NB4 (cell line): ENCODE measurements around the gene FADS3.

Experiments used
- DNase-seq: peaks from one replicate; pipeline ENCODE4 v3.0.0; 2010; ENCODE audit warnings: low read depth
- H3K4me3 ChIP-seq: one replicate; pipeline ENCODE4 v1.5.1; 2011; ENCODE audit warnings: mild to moderate bottlenecking, low read depth, low read length, moderate library complexity
- MYC ChIP-seq: IDR thresholded peaks from 2 replicates; pipeline ENCODE4 v1.6.1; 2011; ENCODE audit warnings: low read depth, low read length
- POLR2A ChIP-seq: IDR thresholded peaks from 2 replicates; pipeline ENCODE4 v1.6.1; 2011; ENCODE audit warnings: mild to moderate bottlenecking; ENCODE audit not compliant: insufficient read length; ENCODE audit errors: extremely low read depth
- TF ChIP-seq, protein P1 (sequence below): IDR thresholded peaks from 2 replicates; pipeline ENCODE4 v1.6.1; 2011; ENCODE audit warnings: low read depth, low read length
- TF ChIP-seq, protein P2 (sequence below): IDR thresholded peaks from one replicate; pipeline ENCODE4 v1.5.1; 2012; ENCODE audit warnings: low read depth, low read length

The FADS3 gene

DNA sequence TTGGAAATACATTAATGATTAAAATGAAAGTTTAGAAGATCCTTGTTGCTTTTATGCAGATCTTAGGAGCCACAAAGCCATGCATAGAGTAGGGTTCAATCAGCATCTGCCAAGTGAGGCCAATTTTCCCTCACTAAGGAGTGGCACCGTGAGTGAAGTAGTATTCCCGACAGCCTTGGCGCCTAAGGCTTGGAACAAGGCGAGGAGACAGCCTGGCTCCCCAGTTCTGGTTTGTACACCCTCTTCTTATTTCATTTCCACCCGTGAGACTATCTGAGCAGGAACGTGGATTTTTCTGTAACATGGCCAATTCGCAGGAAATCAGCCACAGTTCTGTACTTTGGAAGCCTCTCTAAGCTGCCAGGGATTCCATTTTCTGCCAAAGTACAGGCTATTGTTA, 40.7 kb downstream of the FADS3 start:
- no peak for TF ChIP-seq MYC
- TF ChIP-seq, protein P1, sequence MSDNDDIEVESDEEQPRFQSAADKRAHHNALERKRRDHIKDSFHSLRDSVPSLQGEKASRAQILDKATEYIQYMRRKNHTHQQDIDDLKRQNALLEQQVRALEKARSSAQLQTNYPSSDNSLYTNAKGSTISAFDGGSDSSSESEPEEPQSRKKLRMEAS: no peak
- no peak for TF ChIP-seq POLR2A
- TF ChIP-seq, protein P2, sequence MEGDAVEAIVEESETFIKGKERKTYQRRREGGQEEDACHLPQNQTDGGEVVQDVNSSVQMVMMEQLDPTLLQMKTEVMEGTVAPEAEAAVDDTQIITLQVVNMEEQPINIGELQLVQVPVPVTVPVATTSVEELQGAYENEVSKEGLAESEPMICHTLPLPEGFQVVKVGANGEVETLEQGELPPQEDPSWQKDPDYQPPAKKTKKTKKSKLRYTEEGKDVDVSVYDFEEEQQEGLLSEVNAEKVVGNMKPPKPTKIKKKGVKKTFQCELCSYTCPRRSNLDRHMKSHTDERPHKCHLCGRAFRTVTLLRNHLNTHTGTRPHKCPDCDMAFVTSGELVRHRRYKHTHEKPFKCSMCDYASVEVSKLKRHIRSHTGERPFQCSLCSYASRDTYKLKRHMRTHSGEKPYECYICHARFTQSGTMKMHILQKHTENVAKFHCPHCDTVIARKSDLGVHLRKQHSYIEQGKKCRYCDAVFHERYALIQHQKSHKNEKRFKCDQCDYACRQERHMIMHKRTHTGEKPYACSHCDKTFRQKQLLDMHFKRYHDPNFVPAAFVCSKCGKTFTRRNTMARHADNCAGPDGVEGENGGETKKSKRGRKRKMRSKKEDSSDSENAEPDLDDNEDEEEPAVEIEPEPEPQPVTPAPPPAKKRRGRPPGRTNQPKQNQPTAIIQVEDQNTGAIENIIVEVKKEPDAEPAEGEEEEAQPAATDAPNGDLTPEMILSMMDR: no peak
- H3K4me3 ChIP-seq: no peak overlapping the region
- no peak for DNase-seq

DNA sequence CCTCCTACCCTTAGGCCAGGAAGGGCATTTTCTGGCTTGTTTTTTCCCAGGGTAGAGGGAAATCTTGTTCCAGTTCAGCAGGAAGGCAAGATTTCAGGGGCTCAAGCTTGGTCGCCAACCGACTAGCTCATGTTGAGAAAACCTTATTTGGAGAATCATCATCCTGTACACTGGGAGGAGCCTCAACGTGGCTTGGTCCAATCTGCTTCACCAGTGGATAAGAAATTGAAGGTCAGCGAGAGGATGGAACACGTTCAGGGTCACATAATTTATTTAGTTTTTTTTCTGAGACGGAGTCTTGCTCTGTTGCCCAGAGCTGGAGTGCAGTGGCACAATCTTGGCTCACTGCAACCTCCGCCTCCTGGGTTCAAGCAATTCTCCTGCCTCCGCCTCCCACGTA, 42.7 kb downstream of the FADS3 start:
- no peak for DNase-seq
- TF ChIP-seq POLR2A: no peak
- TF ChIP-seq, protein P1: no peak
- TF ChIP-seq, protein P2: no peak
- no peak for TF ChIP-seq MYC

DNA sequence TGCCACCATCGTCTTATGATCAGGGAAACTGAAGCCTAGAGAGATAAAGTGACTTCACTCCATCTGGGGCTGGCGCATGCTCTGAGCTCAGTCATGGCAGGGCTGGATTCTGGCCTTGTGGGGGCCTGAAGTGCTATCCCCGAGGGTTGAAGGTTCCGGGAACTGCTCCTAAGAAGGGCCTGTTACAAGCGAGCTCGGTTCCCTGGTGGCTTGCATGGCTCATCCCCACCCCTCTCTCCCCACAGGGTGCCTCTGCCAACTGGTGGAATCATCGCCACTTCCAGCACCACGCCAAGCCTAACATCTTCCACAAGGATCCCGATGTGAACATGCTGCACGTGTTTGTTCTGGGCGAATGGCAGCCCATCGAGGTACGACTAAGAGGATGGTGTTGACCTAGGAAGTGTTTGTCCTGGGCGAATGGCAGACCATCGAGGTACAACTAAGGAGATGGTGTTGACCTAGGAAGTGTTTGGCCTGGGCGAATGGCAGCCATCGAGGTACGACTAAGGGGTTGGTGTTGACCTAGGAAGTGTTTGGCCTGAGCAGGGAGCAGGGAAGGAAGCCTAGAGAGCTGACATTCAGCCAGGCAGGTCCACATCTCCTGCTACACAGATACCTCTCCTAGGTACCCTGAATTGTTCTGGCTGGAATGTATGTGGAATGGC, 43.3 kb downstream of the FADS3 start:
- H3K4me3 ChIP-seq: no peak overlapping the region
- DNase-seq: no peak
- TF ChIP-seq POLR2A (no peak), MYC (no peak)
- TF ChIP-seq, protein P1: no peak
- TF ChIP-seq, protein P2: no peak

More for the DNA sequence above, 42.7 kb downstream of the FADS3 start:
- H3K4me3 ChIP-seq: no peak overlapping the region

DNA sequence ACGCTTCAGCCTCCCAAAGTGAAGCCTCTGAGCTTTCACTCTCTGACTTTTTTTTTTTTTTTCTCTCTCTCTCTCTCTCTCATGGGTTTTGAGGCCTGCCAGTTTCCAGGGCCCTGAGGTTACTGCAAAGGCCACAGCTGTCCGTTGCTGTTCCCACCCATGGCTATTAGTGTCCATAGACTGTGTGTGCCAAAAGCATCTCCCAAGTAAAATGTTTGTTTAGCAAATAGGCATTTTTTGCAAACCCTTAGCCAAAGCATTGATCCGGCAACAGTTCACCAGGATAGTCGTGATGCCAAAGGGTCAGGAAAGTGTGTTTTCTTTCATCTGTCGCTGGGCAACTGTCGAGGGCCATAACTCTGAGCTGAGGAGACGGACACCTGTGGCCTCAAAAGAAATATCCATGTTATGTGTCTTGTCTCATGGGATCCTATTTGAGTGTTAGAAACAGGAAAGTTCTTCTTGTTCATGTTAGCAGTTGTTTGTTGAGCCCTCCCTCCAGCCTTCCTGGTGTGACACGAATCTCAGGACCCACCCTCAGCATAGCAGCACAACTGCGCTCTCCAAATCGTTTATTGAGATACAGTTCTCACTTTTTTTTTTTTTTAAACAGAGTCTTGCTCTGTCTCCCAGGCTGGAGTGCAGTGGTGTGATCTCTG, 44.9 kb downstream of the FADS3 start:
- DNase-seq: no peak
- no peak overlapping the region for H3K4me3 ChIP-seq
- TF ChIP-seq, protein P2: no peak
- TF ChIP-seq MYC (no peak), POLR2A (no peak)
- TF ChIP-seq, protein P1: no peak

DNA sequence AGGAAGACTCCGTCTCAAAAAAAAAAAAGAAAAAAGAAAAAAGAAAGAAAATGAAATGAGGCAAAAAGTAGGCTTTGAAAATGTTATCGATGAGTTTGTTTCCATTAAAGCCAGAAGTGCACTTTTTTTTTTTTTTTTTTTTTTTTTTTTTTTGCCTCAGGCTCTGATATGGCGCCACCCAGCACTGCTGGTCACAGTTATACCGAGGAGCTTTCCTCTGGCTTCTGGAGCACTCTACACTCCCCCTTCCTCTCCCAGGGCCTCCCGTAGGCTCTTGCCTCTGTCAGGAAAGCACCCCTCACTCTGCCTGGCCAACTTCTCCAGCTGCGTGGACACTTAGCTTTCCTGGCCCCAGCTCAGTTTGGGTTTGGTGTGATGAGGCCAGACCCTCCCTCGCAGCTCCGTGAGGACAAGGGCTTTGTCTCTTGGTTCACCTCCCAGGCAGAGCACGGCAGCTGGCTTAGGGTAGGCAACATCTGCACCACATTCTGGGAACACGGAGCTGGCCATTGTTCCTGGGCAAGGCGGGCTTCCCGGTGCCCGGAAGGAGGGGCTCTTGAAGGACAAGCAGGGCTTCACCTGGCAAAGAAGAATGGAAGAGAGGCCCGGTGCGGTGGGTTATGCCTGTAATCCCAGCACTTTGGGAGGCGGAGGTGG, 46.3 kb downstream of the FADS3 start:
- no peak overlapping the region for H3K4me3 ChIP-seq
- no peak for DNase-seq
- TF ChIP-seq, protein P2: no peak
- TF ChIP-seq POLR2A (no peak), MYC (no peak)
- TF ChIP-seq, protein P1: no peak
